Activated CD8-positive, alpha-beta memory T cell treated with anti-CD3 and anti-CD28 coated beads for 24 hours (primary cell): ENCODE data around the gene POMT1.
A peak's percentile ranks its signal among the peaks of the same experiment; 100 is the strongest.
"Not testable (repeated sequence)": the region's sequence is repeated elsewhere in the genome, so short reads cannot be mapped to it uniquely, and the experiment has no call there.

Experiments
- DNase-seq: peaks from one replicate; pipeline ENCODE4 v3.0.0-alpha.2; 2020

The POMT1 gene

GRCh38 chr9:131499254-131499767 lies 3.4 kb upstream of the POMT1 start:
- no peak for DNase-seq

- DNase-seq = peak; percentile 80
Observed at GRCh38 chr9:131500377-131500776, 2.3 kb upstream of the POMT1 start.

- DNase-seq = peak; percentile 75
Observed at GRCh38 chr9:131500939-131501541, 1.7 kb upstream of the POMT1 start.

GRCh38 chr9:131503626-131504465 lies 1.1 kb downstream of the POMT1 start:
- peak; percentile 78 for DNase-seq

GRCh38 chr9:131505012-131505411 lies 2.3 kb downstream of the POMT1 start:
- DNase-seq = no peak

- no peak for DNase-seq
Observed at GRCh38 chr9:131511416-131511815, 8.7 kb downstream of the POMT1 start.

- DNase-seq = no peak
Observed at GRCh38 chr9:131511880-131512279, 9.2 kb downstream of the POMT1 start.

- DNase-seq = no peak
Observed at GRCh38 chr9:131513177-131513576, 10.5 kb downstream of the POMT1 start.

GRCh38 chr9:131515559-131516031 lies 12.9 kb downstream of the POMT1 start:
- not testable (repeated sequence) for DNase-seq

- DNase-seq = no peak
Observed at GRCh38 chr9:131516100-131516499, 13.4 kb downstream of the POMT1 start.

GRCh38 chr9:131516930-131517329 lies 14.2 kb downstream of the POMT1 start:
- no peak for DNase-seq

GRCh38 chr9:131517761-131518190 lies 15.1 kb downstream of the POMT1 start:
- DNase-seq = no peak

- DNase-seq = no peak
Observed at GRCh38 chr9:131518553-131518952, 15.8 kb downstream of the POMT1 start.

- no peak for DNase-seq
Observed at GRCh38 chr9:131520503-131520902, 17.8 kb downstream of the POMT1 start.

GRCh38 chr9:131521203-131521602 lies 18.5 kb downstream of the POMT1 start:
- no peak for DNase-seq

GRCh38 chr9:131521822-131522221 lies 19.1 kb downstream of the POMT1 start:
- DNase-seq = no peak

GRCh38 chr9:131522257-131523085 lies 19.8 kb downstream of the POMT1 start:
- DNase-seq = no peak

GRCh38 chr9:131523086-131523388 lies 20.3 kb downstream of the POMT1 start:
- DNase-seq = no peak

- no peak for DNase-seq
Observed at GRCh38 chr9:131523451-131524435, 21.0 kb downstream of the POMT1 start.

GRCh38 chr9:131524665-131525315 lies 22.1 kb downstream of the POMT1 start:
- DNase-seq = no peak
